Measurements from ENCODE around the gene ATP9A. TPM values are rescaled to one million over a fixed set of nuclear protein-coding genes. Genes with fewer than 3 reads are reported as not detected.

The ATP9A gene
- total RNA-seq, 1 experiment from 2014 or later: 12.1 TPM

DNA sequence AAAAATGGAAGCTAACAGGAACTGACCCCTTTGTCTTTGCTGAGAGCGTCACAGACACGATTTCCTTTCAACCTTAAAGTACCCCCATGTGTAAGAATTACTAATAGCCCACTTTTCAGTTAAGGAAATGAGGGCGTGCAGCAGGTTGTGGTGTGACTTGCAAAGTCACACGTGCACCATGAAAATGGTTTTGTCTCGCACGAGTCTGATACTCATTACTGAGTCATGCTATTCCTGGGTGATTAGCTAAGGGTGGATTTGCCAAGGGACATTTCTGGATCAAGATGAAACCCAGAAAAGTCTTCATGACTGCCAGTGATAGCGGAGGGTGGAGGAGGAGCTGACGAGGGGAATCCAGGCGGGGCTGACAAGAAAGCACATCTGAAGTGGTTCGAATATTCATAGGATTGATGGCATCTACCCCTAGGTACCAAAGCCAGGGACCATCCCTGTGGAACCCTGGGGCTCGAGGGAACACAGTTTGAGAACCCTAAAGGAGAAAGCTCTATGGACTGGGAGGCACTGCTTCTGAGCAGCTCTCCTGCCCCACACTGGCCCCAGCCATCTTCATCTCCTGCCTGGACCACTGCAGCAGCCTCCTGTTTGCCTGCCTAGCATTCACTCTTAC lies 213.5 kb downstream of the ATP9A start:
- peaks cover 56% of the 10 kb centered on the region for H3K27me3 Mint-ChIP-seq (ENCODE audit: low read depth)
- no peak overlapping the region for H3K23ac ChIP-seq (ENCODE audit: insufficient read length, low read depth, low read length)
- H3K4me1 Mint-ChIP-seq: peaks cover 4 to 7% of the 10 kb centered on the region in 2 experiments; a peak in 3 of 4 replicates
- peaks cover 5% of the 10 kb centered on the region; the same call in 1 of the 2 replicates for H3K27me3 ChIP-seq (ENCODE audit: insufficient read depth, low read length)
- no peak overlapping the region for H3K27ac ChIP-seq (ENCODE audit: insufficient read length, low read depth, low read length)
- no peak overlapping the region for H2BK120ac ChIP-seq (ENCODE audit: low read depth, low read length, poor library complexity, severe bottlenecking)
- no peak overlapping the region for H2AK5ac ChIP-seq (ENCODE audit: insufficient read length, low read length)
- H3K36me3 Mint-ChIP-seq (ENCODE audit: insufficient read depth in 1 of 3, low read depth in 3 of 3): no peaks in the 10 kb centered on the region
- H3T11ph ChIP-seq (ENCODE audit: low read length): no peak overlapping the region
- H2BK20ac ChIP-seq (ENCODE audit: low read depth, low read length, poor library complexity, severe bottlenecking): no peak overlapping the region
- no peak overlapping the region for H4K8ac ChIP-seq (replicated peaks; ENCODE audit: insufficient read length, low read depth, low read length)
- H3K23me2 ChIP-seq (ENCODE audit: insufficient read length, low read depth, low read length, poor library complexity, severe bottlenecking): no peaks in the 10 kb centered on the region
- WGBS (ENCODE audit: extremely low coverage, insufficient read length, low lambda C conversion rate): no CpG with 5 or more reads among the region's 11 CpGs
- DNase-seq: no peak
- H3K9ac ChIP-seq (ENCODE audit: extremely low read depth, insufficient read length, low read length): no peak overlapping the region
- H3K4me1 ChIP-seq (ENCODE audit: insufficient read depth, low read length): no peaks in the 10 kb centered on the region
- H3K4me3 Mint-ChIP-seq: no peak overlapping the region
- no peak overlapping the region for H2BK15ac ChIP-seq (ENCODE audit: low read depth, low read length)
- no peak overlapping the region for H2BK12ac ChIP-seq (ENCODE audit: insufficient read length, low read depth, low read length)
- H3K14ac ChIP-seq (ENCODE audit: insufficient read depth, low read length): no peak overlapping the region
- no peaks in the 10 kb centered on the region for H3K79me2 ChIP-seq (ENCODE audit: insufficient read depth, low read length)
- H4K91ac ChIP-seq (ENCODE audit: insufficient read length, low read depth, low read length): no peak overlapping the region
- H3K79me1 ChIP-seq (ENCODE audit: insufficient read depth, low read depth, low read length, poor library complexity, severe bottlenecking): no peaks in the 10 kb centered on the region
- H3K9me3 Mint-ChIP-seq: no peaks in the 10 kb centered on the region
- no peak overlapping the region for H3K56ac ChIP-seq (ENCODE audit: insufficient read length, low read depth, low read length)
- H3K27ac Mint-ChIP-seq: no peak overlapping the region
- H3K18ac ChIP-seq (ENCODE audit: insufficient read length, low read depth, low read length): no peak overlapping the region
- H2AFZ ChIP-seq (ENCODE audit: low read length): no peak overlapping the region
- no peak overlapping the region for H3K4me2 ChIP-seq (ENCODE audit: insufficient read depth, insufficient read length, low read length)
- H3K4ac ChIP-seq (ENCODE audit: low read depth, low read length): no peak overlapping the region
- no peaks in the 10 kb centered on the region for H3K9me3 ChIP-seq (ENCODE audit: control insufficient read depth, low read depth, low read length)
- H2BK5ac ChIP-seq (ENCODE audit: insufficient read length, low read length): no peak overlapping the region
- TF ChIP-seq, protein P1, sequence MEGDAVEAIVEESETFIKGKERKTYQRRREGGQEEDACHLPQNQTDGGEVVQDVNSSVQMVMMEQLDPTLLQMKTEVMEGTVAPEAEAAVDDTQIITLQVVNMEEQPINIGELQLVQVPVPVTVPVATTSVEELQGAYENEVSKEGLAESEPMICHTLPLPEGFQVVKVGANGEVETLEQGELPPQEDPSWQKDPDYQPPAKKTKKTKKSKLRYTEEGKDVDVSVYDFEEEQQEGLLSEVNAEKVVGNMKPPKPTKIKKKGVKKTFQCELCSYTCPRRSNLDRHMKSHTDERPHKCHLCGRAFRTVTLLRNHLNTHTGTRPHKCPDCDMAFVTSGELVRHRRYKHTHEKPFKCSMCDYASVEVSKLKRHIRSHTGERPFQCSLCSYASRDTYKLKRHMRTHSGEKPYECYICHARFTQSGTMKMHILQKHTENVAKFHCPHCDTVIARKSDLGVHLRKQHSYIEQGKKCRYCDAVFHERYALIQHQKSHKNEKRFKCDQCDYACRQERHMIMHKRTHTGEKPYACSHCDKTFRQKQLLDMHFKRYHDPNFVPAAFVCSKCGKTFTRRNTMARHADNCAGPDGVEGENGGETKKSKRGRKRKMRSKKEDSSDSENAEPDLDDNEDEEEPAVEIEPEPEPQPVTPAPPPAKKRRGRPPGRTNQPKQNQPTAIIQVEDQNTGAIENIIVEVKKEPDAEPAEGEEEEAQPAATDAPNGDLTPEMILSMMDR (conservative IDR thresholded peaks at IDR 0.05): no peak
- H4K5ac ChIP-seq (ENCODE audit: insufficient read length, low read depth, low read length): no peak overlapping the region
- H4K20me1 ChIP-seq (ENCODE audit: control insufficient read depth, insufficient read depth, insufficient read length): no peaks in the 10 kb centered on the region

All from H9 (cell line).